Measurements from ENCODE around the gene SNPH.

- TF ChIP-seq, protein P1, sequence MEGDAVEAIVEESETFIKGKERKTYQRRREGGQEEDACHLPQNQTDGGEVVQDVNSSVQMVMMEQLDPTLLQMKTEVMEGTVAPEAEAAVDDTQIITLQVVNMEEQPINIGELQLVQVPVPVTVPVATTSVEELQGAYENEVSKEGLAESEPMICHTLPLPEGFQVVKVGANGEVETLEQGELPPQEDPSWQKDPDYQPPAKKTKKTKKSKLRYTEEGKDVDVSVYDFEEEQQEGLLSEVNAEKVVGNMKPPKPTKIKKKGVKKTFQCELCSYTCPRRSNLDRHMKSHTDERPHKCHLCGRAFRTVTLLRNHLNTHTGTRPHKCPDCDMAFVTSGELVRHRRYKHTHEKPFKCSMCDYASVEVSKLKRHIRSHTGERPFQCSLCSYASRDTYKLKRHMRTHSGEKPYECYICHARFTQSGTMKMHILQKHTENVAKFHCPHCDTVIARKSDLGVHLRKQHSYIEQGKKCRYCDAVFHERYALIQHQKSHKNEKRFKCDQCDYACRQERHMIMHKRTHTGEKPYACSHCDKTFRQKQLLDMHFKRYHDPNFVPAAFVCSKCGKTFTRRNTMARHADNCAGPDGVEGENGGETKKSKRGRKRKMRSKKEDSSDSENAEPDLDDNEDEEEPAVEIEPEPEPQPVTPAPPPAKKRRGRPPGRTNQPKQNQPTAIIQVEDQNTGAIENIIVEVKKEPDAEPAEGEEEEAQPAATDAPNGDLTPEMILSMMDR (IDR thresholded peaks at IDR 0.05; ENCODE audit: low read depth, low read length) = no peak
- no peak for TF ChIP-seq POLR2A (IDR thresholded peaks at IDR 0.05; ENCODE audit: extremely low read depth, insufficient read length)
Measured at GRCh38 chr20:1331801-1332453, 65.8 kb downstream of the SNPH start.

Data from NB4 (cell line).